Adrenal gland (tissue), 5 donors: ENCODE results near the gene FAM118A.

Experiments
- POLR2A ChIP-seq, 2 donors: fragments of 450-650 bp; IDR thresholded peaks; one replicate each; pipeline ENCODE4 v1.6.1; 2017; ENCODE audit warnings: antibody characterized with exemption in 2 of 2, mild to moderate bottlenecking in 2 of 2, moderate library complexity in 1 of 2
- TF ChIP-seq, protein P1 (sequence below), 6 experiments: fragments of 450-650 bp in 4 of 6; fragments of 200-600 bp in 2 of 6; sonication (generic) in 1 of 6; IDR thresholded peaks; 1 replicate in 5 of 6; 2 replicates in 1 of 6; pipeline versions ENCODE4 v1.5.1 to v1.8.0; 2016 to 2021; ENCODE audit warnings: antibody characterized with exemption in 6 of 6, mild to moderate bottlenecking in 2 of 6, moderate library complexity in 1 of 6
- donor health status: DM: no; HTN: no; CAD: no.

GRCh38 chr22:45330548-45330947 lies 20.8 kb downstream of the FAM118A start:
- TF ChIP-seq, protein P1, sequence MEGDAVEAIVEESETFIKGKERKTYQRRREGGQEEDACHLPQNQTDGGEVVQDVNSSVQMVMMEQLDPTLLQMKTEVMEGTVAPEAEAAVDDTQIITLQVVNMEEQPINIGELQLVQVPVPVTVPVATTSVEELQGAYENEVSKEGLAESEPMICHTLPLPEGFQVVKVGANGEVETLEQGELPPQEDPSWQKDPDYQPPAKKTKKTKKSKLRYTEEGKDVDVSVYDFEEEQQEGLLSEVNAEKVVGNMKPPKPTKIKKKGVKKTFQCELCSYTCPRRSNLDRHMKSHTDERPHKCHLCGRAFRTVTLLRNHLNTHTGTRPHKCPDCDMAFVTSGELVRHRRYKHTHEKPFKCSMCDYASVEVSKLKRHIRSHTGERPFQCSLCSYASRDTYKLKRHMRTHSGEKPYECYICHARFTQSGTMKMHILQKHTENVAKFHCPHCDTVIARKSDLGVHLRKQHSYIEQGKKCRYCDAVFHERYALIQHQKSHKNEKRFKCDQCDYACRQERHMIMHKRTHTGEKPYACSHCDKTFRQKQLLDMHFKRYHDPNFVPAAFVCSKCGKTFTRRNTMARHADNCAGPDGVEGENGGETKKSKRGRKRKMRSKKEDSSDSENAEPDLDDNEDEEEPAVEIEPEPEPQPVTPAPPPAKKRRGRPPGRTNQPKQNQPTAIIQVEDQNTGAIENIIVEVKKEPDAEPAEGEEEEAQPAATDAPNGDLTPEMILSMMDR (IDR thresholded peaks at IDR 0.05), result no peak
- no peak for TF ChIP-seq POLR2A (IDR thresholded peaks at IDR 0.05)
